GM12872 (cell line): ENCODE data around the gene GTF2A1.

Experiments used
- TF ChIP-seq, protein P1 (sequence below): IDR thresholded peaks from 3 replicates; pipeline ENCODE4 v1.5.1; 2011; ENCODE audit warnings: low read depth, mild to moderate bottlenecking, low read length, moderate library complexity; ENCODE audit not compliant: insufficient read depth

Gene GTF2A1

DNA sequence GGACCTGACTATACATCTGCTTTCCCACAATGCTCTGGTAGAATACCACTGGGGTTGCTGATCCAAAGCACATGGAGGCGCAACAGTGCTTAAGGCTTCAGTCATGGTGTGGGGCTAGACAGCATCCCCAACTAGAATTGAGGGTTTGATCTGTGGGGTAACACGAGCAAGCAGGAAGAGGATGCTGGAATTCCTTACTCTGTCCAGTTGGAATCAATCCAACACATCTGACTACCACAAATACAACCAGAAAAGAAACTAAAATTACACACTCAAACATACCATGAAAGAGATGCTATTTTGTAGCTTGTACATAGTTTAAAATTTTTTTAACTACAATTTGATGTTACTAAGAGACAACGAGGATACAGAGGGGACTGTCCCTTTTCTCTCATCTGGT lies 40.4 kb upstream of the GTF2A1 start:
- TF ChIP-seq, protein P1, sequence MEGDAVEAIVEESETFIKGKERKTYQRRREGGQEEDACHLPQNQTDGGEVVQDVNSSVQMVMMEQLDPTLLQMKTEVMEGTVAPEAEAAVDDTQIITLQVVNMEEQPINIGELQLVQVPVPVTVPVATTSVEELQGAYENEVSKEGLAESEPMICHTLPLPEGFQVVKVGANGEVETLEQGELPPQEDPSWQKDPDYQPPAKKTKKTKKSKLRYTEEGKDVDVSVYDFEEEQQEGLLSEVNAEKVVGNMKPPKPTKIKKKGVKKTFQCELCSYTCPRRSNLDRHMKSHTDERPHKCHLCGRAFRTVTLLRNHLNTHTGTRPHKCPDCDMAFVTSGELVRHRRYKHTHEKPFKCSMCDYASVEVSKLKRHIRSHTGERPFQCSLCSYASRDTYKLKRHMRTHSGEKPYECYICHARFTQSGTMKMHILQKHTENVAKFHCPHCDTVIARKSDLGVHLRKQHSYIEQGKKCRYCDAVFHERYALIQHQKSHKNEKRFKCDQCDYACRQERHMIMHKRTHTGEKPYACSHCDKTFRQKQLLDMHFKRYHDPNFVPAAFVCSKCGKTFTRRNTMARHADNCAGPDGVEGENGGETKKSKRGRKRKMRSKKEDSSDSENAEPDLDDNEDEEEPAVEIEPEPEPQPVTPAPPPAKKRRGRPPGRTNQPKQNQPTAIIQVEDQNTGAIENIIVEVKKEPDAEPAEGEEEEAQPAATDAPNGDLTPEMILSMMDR = no peak

DNA sequence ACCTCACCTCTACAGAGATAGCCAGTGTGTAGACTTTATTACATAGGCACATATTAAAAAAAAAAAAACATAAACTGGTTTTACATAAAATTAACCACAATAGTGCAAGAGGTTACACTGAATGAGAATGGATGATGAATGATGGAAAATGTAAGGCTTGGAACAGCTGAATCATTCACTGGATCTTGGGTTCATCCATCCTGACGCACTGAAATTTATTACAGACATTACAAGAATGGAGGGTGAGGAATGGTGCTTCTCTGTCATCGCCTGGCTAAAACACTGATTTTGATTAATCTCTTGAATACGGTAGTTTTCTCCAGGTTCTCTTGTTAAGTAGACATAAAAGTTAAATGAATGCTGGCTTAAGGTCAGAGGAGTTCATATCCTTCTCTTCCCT lies 40.0 kb upstream of the GTF2A1 start:
- TF ChIP-seq, protein P1 = no peak

DNA sequence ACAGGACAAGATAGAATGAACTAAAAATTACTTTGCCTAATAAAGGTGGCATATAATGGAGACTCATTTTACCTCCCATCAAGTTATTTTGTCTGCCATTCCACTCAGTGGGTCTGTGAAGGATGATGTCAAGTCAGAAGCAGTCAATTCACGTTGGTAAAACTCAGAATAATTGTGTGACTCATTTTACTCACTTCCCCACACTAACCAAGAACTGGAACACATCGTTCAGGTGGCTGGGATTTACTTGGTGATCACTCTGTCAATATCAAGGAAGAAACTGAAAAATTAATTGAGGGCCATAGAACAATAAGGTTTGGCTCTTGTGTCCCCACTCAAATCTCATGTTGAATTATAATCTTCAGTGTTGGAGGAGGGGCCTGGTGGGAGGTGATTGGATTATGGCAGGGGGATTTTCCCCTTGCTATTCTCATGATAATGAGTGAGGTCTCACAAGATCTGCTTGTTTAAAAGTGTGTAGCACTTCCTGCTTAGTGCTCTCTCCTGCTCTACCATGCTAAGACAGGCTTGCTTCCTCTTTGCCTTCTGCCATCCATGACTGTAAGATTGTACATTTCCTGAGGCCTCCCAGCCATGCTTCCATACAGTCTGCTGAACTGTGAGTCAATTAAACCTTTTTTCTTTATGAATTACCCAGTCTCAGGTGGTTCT lies 35.7 kb upstream of the GTF2A1 start:
- TF ChIP-seq, protein P1 = no peak

DNA sequence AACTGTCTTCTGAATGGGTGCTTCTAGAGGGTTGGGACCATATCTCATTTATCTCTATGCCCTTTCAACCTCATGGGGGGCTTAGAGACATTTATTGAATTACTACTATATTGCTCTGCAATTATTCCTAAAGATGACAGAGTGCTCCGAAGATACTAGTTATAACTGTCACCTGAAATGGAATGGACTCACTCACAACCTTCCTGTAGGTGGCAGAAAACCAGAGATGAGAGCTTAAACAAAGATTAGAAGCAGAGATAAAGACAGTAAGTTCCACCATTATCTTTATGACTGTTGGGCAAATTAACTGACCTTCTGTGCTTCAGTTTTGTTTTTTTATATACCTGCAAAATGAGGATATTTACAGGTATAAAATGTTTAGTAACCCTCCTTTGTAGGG lies 31.5 kb upstream of the GTF2A1 start:
- TF ChIP-seq, protein P1 = no peak

DNA sequence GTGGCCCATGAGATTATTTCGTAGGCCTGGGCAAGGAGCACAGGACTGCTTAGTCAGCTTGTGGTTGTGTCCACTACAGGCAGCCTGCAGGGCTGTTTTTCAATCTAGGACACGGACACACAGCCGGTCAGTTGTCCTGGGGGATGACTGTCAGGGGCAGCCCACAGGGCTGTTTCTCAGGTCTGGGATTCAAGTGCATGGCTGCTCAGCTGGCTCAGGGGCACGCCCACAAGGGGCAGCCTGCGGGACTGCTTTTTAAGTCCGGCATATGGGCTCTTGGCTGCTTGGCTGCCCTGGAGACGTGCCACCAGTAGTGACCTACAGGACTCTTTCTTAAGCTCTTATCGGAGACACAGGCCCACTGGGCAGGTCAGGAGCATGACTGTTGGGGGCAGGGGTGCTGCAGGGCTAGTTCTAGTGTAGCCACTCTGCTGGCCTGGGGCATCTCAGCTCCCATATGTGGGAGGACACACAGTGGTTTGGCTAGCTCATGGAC lies 26.6 kb upstream of the GTF2A1 start:
- TF ChIP-seq, protein P1 = no peak

DNA sequence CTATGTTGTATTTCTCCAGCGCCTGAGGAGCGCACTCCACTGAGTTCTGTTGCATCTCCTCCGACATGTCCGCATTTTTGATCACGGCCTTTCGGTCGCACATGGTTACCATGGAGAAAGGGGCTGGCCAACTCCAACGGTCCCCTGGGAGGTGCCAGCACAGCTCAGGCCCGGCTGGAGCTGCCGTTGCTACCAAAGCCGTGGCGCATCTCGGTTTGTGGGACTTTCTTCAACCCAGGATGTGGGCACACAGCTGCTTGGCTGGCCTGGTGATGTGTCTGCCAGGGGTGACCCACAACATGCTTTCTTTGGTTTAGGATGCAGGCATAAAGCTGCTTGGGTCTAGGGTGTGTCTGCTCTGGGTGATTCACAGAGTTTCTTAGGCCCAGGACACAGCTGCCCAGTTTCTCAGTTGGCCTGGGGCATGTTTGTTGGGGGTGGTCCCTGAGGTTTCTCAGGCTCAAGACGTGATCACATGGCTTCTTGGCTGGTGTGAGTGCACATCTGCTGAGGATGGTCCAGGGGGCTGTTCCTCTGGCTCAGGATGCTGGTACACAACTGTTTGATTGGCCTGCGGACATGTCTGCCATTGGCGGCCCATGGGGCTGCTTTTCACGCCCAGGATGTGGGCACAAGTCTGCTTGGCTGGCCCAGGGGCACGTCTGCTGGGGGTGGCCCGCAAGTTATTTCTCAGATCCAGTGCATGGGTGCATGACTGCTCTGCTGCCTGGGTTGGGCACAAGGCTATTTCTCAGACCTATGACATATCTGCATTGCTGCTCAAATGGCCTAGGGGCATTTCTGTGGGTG lies 25.9 kb upstream of the GTF2A1 start:
- TF ChIP-seq, protein P1 = no peak

DNA sequence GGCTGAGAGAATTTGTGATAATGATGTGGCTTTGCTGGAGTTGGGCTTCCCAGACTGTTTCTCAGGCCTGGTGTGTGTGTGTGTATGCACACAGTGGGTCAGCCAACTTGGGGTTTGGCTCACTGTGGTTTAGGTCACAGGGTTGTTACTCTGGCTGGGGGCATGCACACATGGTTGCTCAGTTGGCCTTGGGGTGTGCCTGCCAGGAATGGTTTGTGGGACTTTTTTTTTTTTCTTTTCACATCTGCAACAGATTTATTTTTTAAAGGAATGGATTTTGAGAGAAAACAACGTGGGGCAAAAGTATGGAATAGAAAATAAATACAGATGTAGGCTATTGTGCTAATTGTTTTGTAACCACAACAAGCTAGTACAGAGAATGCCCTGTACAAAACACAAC lies 25.0 kb upstream of the GTF2A1 start:
- TF ChIP-seq, protein P1 = no peak
